Keratinocyte (primary cell): ENCODE data around the gene SLC9A3.

Experiments
- CTCF ChIP-seq, 3 experiments: IDR thresholded peaks in 1 of 3; conservative IDR thresholded peaks in 1 of 3; optimal IDR thresholded peaks in 1 of 3; 2 replicates in 2 of 3; 3 replicates in 1 of 3; pipeline versions ENCODE3 to v1.5.1; 2011; ENCODE audit warnings: low read length in 3 of 3, mild to moderate bottlenecking in 3 of 3, moderate library complexity in 2 of 3, control low read depth in 1 of 3, inconsistent platforms in 1 of 3; ENCODE audit not compliant: insufficient read depth in 2 of 3; ENCODE audit errors: extremely low read depth in 1 of 3
- EZH2 ChIP-seq: IDR thresholded peaks from one replicate; pipeline ENCODE4 v1.6.1; 2012; ENCODE audit warnings: inconsistent platforms, mild to moderate bottlenecking, low read length, moderate library complexity

DNA sequence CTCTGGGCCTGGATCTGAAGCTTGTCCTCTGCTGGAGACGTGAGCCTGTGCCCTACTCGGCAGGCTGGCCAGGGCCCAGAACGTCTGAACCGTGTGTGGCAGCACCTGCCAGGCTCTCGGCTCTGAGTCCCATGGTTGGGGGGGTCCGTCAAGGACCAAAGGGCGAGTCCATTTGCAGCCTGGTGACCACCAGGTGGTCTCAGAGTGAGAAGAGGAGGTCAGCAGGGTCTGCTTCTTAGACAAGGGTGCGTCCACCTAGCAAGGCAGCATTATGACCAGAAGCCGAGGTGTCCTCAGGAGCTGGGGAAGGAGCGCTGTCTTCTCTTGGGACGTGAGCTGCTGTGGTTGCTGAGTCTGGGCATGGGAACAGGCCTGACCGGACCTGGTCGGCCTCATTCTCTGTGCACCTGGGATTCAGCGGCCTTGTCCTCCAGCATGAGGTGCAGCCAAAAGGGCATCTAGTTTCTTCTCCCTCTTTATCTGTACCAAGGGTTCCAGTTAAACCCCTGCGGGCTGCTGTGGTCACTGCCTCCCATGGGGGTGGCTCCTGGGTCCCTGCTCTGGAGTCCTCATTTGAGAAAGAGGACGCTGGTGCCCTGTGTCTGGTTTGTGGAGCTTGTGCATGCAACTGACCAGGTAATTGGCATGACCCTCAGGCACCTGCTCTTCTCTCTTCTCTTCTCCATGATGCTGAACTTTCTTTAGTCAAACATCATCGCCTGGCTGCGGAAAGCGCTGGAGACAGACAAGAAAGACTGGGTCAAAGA lies 66.9 kb downstream of the SLC9A3 start:
- no peak for TF ChIP-seq EZH2
- no peak for TF ChIP-seq CTCF (optimal IDR thresholded peaks at IDR 0.05 in 1 of 3, IDR thresholded peaks at IDR 0.05 in 1 of 3, conservative IDR thresholded peaks at IDR 0.05 in 1 of 3; ENCODE audit: extremely low read depth in 1 of 3, insufficient read depth in 2 of 3, low read length in 3 of 3)
